IMR-90 (cell line): ENCODE results near the gene PTCSC3. TPM values are rescaled to one million over a fixed set of nuclear protein-coding genes. Genes with fewer than 3 reads are reported as not detected.

Experiments
- ATAC-seq: fragments of 200-7000 bp; cut with Tn5 transposase; 2 replicates; pipeline ENCODE4 v1.9.1; 2020; ENCODE audit warnings: low read depth, mild to moderate bottlenecking, moderate library complexity
- BruUV-seq: library from RNA; stranded (reverse); fragments of 400-500 nt; replicated peaks from 2 replicates; lab custom pipeline; 2021; lab: Mats Ljungman, UMichigan
- CTCF ChIA-PET: fragments of 300-600 bp; formaldehyde crosslinking; extraction: SDS; loops from one replicate; lab custom pipeline; 2021; ENCODE audit warnings: antibody characterized with exemption; lab: Yijun Ruan, JAX
- POLR2A ChIA-PET: fragments of 300-600 bp; sonication (Branson Sonifier 250); formaldehyde crosslinking; loops from one replicate; lab custom pipeline; 2022; ENCODE audit warnings: antibody characterized with exemption; ENCODE audit not compliant: unreplicated experiment; lab: Charles Lee
- DNase-seq: peaks from one replicate; pipeline ENCODE4 v3.0.0; 2013
- H2AFZ ChIP-seq: replicated peaks from 2 replicates; pipeline ENCODE3; 2013; ENCODE audit warnings: low read length, mild to moderate bottlenecking; ENCODE audit not compliant: poor library complexity
- H2AK5ac ChIP-seq: 2 replicates; pipeline ENCODE4 v1.6.1; 2013; ENCODE audit warnings: low read depth, low read length, inconsistent platforms
- H2AK9ac ChIP-seq: replicated peaks from 2 replicates; pipeline ENCODE3; 2013; ENCODE audit warnings: mild to moderate bottlenecking, low read depth, low read length, moderate library complexity; ENCODE audit not compliant: poor library complexity
- H2BK120ac ChIP-seq: 2 replicates; pipeline ENCODE4 v1.6.1; 2013; ENCODE audit warnings: low read depth, low read length, inconsistent platforms
- H2BK15ac ChIP-seq: 3 replicates; pipeline ENCODE4 v1.6.1; 2013; ENCODE audit warnings: low read depth, low read length, inconsistent platforms
- H2BK20ac ChIP-seq: 2 replicates; pipeline ENCODE4 v1.6.1; 2013; ENCODE audit warnings: low read depth, mild to moderate bottlenecking, inconsistent platforms, low read length, moderate library complexity
- H2BK5ac ChIP-seq: 2 replicates; pipeline ENCODE4 v1.6.1; 2013; ENCODE audit warnings: mild to moderate bottlenecking, low read depth, low read length, inconsistent platforms; ENCODE audit not compliant: poor library complexity, severe bottlenecking
- H3K14ac ChIP-seq: replicated peaks from 2 replicates; pipeline ENCODE4 v1.6.1; 2013; ENCODE audit warnings: low read depth, low read length, inconsistent platforms
- H3K18ac ChIP-seq: 2 replicates; pipeline ENCODE4 v1.6.1; 2013; ENCODE audit warnings: low read depth, low read length, control low read depth
- H3K23ac ChIP-seq: 2 replicates; pipeline ENCODE4 v1.6.1; 2013; ENCODE audit warnings: low read depth, low read length, inconsistent platforms
- H3K27ac ChIP-seq: 2 replicates; pipeline ENCODE4 v1.5.1; 2013; ENCODE audit warnings: mild to moderate bottlenecking, control low read depth, low read length; ENCODE audit not compliant: insufficient read depth
- H3K27me3 ChIP-seq: 2 replicates; pipeline ENCODE4 v1.6.1; 2013; ENCODE audit warnings: low read length; ENCODE audit not compliant: control insufficient read depth, insufficient read depth
- H3K36me3 ChIP-seq: 2 replicates; pipeline ENCODE4 v1.6.1; 2013; ENCODE audit warnings: low read length, mixed read lengths; ENCODE audit not compliant: control insufficient read depth, insufficient read depth
- H3K4ac ChIP-seq: 2 replicates; pipeline ENCODE4 v1.6.1; 2013; ENCODE audit warnings: low read depth, low read length, inconsistent platforms
- H3K4me1 ChIP-seq: 2 replicates; pipeline ENCODE4 v1.6.1; 2013; ENCODE audit warnings: low read length, mixed read lengths; ENCODE audit not compliant: control insufficient read depth, insufficient read depth
- H3K4me2 ChIP-seq: 2 replicates; pipeline ENCODE4 v1.6.1; 2013; ENCODE audit warnings: low read depth, mild to moderate bottlenecking, control low read depth, low read length, moderate library complexity
- H3K4me3 ChIP-seq: 2 replicates; pipeline ENCODE4 v1.5.1; 2013; ENCODE audit warnings: low read depth, mild to moderate bottlenecking, control low read depth, low read length, moderate library complexity; ENCODE audit not compliant: insufficient read depth
- H3K56ac ChIP-seq: 2 replicates; pipeline ENCODE4 v1.6.1; 2013; ENCODE audit warnings: low read length, inconsistent platforms; ENCODE audit not compliant: insufficient read depth; ENCODE audit errors: extremely low read depth
- H3K79me1 ChIP-seq, 2 experiments: 2 replicates each; pipeline ENCODE4 v1.6.1; 2013; ENCODE audit warnings: low read length in 2 of 2, inconsistent platforms in 1 of 2, low read depth in 1 of 2
- H3K9ac ChIP-seq: 2 replicates; pipeline ENCODE4 v1.6.1; 2013; ENCODE audit warnings: low read depth, low read length, control low read depth
- H3K9me1 ChIP-seq: 2 replicates; pipeline ENCODE4 v1.6.1; 2013; ENCODE audit warnings: low read length, inconsistent platforms; ENCODE audit not compliant: insufficient read depth
- H3K9me3 ChIP-seq: 2 replicates; pipeline ENCODE4 v1.6.1; 2013; ENCODE audit warnings: low read length; ENCODE audit not compliant: control insufficient read depth, insufficient read depth
- H4K20me1 ChIP-seq: 2 replicates; pipeline ENCODE4 v1.6.1; 2013; ENCODE audit warnings: low read length, inconsistent platforms; ENCODE audit not compliant: insufficient read depth
- H4K5ac ChIP-seq: 2 replicates; pipeline ENCODE4 v1.6.1; 2013; ENCODE audit warnings: mild to moderate bottlenecking, low read depth, low read length, control low read depth
- H4K8ac ChIP-seq, 2 experiments: 2 replicates each; pipeline ENCODE4 v1.6.1; 2013; ENCODE audit warnings: low read depth in 2 of 2, low read length in 2 of 2, control low read depth in 1 of 2, inconsistent platforms in 1 of 2
- H4K91ac ChIP-seq: 2 replicates; pipeline ENCODE4 v1.6.1; 2013; ENCODE audit warnings: low read depth, low read length, inconsistent platforms; ENCODE audit not compliant: insufficient read depth
- BHLHE40 ChIP-seq: fragments of 150-350 bp; IDR thresholded peaks from 2 replicates; pipeline ENCODE4 v1.6.1; 2016; ENCODE audit warnings: mild to moderate bottlenecking, low read depth, low read length
- CEBPB ChIP-seq: IDR thresholded peaks from 2 replicates; pipeline ENCODE4 v1.6.1; 2012; ENCODE audit warnings: low read depth, low read length, improper control_type of control experiment
- CHD1 ChIP-seq: IDR thresholded peaks from 2 replicates; pipeline ENCODE4 v1.6.1; 2012; ENCODE audit warnings: low read depth, low read length, improper control_type of control experiment
- FOS ChIP-seq: fragments of 150-350 bp; IDR thresholded peaks from 2 replicates; pipeline ENCODE4 v1.6.1; 2016; ENCODE audit warnings: low read depth, low read length
- MAFK ChIP-seq: IDR thresholded peaks from 2 replicates; pipeline ENCODE4 v1.6.1; 2012; ENCODE audit warnings: low read depth, low read length, improper control_type of control experiment
- MAZ ChIP-seq: IDR thresholded peaks from 2 replicates; pipeline ENCODE4 v1.6.1; 2012; ENCODE audit warnings: low read depth, mild to moderate bottlenecking, low read length, improper control_type of control experiment, moderate library complexity, borderline replicate concordance
- POLR2A ChIP-seq: IDR thresholded peaks from 2 replicates; pipeline ENCODE4 v1.6.1; 2012; ENCODE audit warnings: mild to moderate bottlenecking, low read depth, low read length
- RAD21 ChIP-seq: IDR thresholded peaks from 2 replicates; pipeline ENCODE4 v1.6.1; 2012; ENCODE audit warnings: low read length, improper control_type of control experiment
- RCOR1 ChIP-seq: IDR thresholded peaks from 2 replicates; pipeline ENCODE4 v1.6.1; 2012; ENCODE audit warnings: mild to moderate bottlenecking, low read length, improper control_type of control experiment; ENCODE audit not compliant: insufficient replicate concordance
- RFX5 ChIP-seq: IDR thresholded peaks from 2 replicates; pipeline ENCODE4 v1.8.0; 2012; ENCODE audit warnings: low read depth, mild to moderate bottlenecking, low read length, moderate library complexity
- SMC3 ChIP-seq: fragments of 150-350 bp; IDR thresholded peaks from 2 replicates; pipeline ENCODE4 v1.6.1; 2016; ENCODE audit warnings: low read depth, mild to moderate bottlenecking, antibody characterized with exemption, low read length, moderate library complexity
- USF2 ChIP-seq: fragments of 150-350 bp; IDR thresholded peaks from 2 replicates; pipeline ENCODE4 v1.6.1; 2017; ENCODE audit warnings: mild to moderate bottlenecking, antibody characterized with exemption, low read length, low read depth
- WGBS, 2 experiments: methylation state at CpG; one replicate each; pipeline versions ENCODE4 v1.1.5 to v1.1.7; 2013; ENCODE audit warnings: missing lambda C conversion rate in 2 of 2; ENCODE audit not compliant: insufficient read length in 1 of 2; ENCODE audit errors: extremely low coverage in 2 of 2; 5-methylcytosine and 5-hydroxymethylcytosine counted together
- dilution Hi-C: fragments of 300-500 bp; cut with HindIII; formaldehyde crosslinking; loops from one replicate; pipeline ENCODE4 v1.14.3; 2018; ENCODE audit warnings: low sequenced_read_pairs; ENCODE audit not compliant: unreplicated experiment
- in situ Hi-C: fragments of 300-500 bp; cut with MboI; formaldehyde crosslinking; loops from 3 replicates; pipeline ENCODE4 v1.14.3; 2019; ENCODE audit warnings: low sequenced_read_pairs, inconsistent platforms, mixed read lengths
- intact Hi-C: fragments of 100-400 bp; cut with micrococcal nuclease; formaldehyde crosslinking; loops from 2 replicates; pipeline ENCODE4 v1.10.0; 2022
- polyA plus RNA-seq, 3 experiments: library from polyadenylated mRNA; depleted of rRNA; stranded (reverse); fragments of >200 nt; gene quantifications; 2 replicates each; pipeline ENCODE4 v1.2.3, GENCODE V29; 2012; ENCODE audit warnings: low replicate concordance in 1 of 3
- total RNA-seq: library from RNA; depleted of rRNA; stranded (reverse); fragments of >200 nt; gene quantifications from 2 replicates; pipeline ENCODE4 v1.2.3, GENCODE V29; 2012
- TF ChIP-seq, protein P1 (sequence below): conservative IDR thresholded peaks from 2 replicates; pipeline ENCODE4 v1.5.1; 2012; ENCODE audit warnings: mild to moderate bottlenecking, low read depth, low read length, improper control_type of control experiment

PTCSC3 gene
- total and polyA plus RNA-seq, 2 of the 4 experiments (the other 2 are of a cell fraction), result not detected

DNA sequence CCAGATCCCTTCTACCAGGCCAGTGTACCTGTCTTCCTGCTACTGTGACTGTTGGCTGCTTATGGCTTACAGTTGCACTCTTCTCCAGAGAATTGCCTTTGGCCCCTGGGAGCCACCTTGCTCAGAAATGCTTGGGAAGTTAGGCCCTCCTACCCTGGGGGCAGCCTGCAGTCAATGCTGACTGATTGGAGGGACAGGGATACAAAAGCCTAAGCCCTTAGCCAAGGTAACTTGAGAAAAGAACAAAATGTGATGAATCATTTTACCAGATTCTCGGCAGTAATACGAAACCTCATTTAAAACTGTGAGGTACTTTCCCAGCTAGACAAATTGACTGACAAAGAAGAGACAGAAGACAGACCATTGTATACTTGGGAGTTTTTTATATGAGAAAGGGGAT lies 47.3 kb downstream of the PTCSC3 start:
- CTCF ChIA-PET, result no interaction called here
- Histone ChIP-seq H3K27ac (no peak overlapping the region), H4K91ac (no peak overlapping the region), H4K5ac (no peak overlapping the region), H2BK120ac (no peak overlapping the region), H3K18ac (no peak overlapping the region), H3K9me3 (no peaks in the 10 kb centered on the region), H4K8ac (no peak overlapping the region), H3K79me1 (no peaks in the 10 kb centered on the region), H3K9me1 (no peaks in the 10 kb centered on the region), H3K9ac (no peak overlapping the region), H4K20me1 (no peaks in the 10 kb centered on the region), H2AFZ (no peak overlapping the region), H3K27me3 (no peaks in the 10 kb centered on the region), H3K4me2 (no peak overlapping the region), H3K4ac (no peak overlapping the region), H3K56ac (no peak overlapping the region), H2BK15ac (no peak overlapping the region), H2AK5ac (no peak overlapping the region), H2AK9ac (no peak overlapping the region), H2BK20ac (no peak overlapping the region), H3K36me3 (no peaks in the 10 kb centered on the region), H3K23ac (no peak overlapping the region), H3K14ac (no peak overlapping the region), H3K4me3 (no peak overlapping the region), H3K4me1 (no peaks in the 10 kb centered on the region), H2BK5ac (no peak overlapping the region)
- no CpG with 5 or more reads among the region's 2 CpGs for WGBS, 2 experiments
- ATAC-seq (no peak), DNase-seq (no peak)
- no peak for TF ChIP-seq RFX5
- no peak for TF ChIP-seq FOS
- no peak for TF ChIP-seq BHLHE40
- TF ChIP-seq, protein P1, sequence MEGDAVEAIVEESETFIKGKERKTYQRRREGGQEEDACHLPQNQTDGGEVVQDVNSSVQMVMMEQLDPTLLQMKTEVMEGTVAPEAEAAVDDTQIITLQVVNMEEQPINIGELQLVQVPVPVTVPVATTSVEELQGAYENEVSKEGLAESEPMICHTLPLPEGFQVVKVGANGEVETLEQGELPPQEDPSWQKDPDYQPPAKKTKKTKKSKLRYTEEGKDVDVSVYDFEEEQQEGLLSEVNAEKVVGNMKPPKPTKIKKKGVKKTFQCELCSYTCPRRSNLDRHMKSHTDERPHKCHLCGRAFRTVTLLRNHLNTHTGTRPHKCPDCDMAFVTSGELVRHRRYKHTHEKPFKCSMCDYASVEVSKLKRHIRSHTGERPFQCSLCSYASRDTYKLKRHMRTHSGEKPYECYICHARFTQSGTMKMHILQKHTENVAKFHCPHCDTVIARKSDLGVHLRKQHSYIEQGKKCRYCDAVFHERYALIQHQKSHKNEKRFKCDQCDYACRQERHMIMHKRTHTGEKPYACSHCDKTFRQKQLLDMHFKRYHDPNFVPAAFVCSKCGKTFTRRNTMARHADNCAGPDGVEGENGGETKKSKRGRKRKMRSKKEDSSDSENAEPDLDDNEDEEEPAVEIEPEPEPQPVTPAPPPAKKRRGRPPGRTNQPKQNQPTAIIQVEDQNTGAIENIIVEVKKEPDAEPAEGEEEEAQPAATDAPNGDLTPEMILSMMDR, result no peak
- no peak for TF ChIP-seq MAZ
- TF ChIP-seq RAD21, result no peak
- no peak for TF ChIP-seq POLR2A
- no peak for TF ChIP-seq SMC3
- no peak for TF ChIP-seq CHD1
- no peak for TF ChIP-seq RCOR1
- no peak for TF ChIP-seq MAFK
- no peak for TF ChIP-seq USF2
- TF ChIP-seq CEBPB, result no peak
- dilution Hi-C loops, result no loop called here
- POLR2A ChIA-PET, result no interaction called here
- intact Hi-C loops, result no loop called here
- no TSS peak for BruUV-seq
- in situ Hi-C loops, result no loop called here
